T-helper 22 cell (primary cell): Measurements from ENCODE around the gene CTDSPL.

Experiments used
- DNase-seq: peaks from one replicate; pipeline ENCODE4 v3.0.0-alpha.2; 2020; ENCODE audit warnings: low read depth

The CTDSPL gene

DNA sequence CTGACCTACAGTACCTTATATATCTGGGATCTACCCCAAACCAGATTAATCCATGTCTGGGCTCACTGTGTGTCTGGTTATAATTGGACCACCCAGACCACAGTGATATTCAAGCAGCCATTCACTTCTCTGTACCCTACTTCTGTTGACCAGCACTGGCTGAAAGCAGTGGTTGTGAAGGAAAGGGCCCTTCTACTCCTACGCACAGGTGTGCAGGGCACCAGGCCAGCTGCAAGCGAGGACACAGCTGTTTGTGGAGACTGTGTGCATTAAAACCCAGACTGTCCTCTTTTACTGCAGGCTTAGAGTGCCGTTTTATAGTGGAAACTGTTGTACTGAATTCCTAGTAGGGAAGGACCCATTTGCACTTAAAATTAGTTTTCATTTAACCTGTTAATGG, 29.5 kb downstream of the CTDSPL start:
- DNase-seq = no peak

DNA sequence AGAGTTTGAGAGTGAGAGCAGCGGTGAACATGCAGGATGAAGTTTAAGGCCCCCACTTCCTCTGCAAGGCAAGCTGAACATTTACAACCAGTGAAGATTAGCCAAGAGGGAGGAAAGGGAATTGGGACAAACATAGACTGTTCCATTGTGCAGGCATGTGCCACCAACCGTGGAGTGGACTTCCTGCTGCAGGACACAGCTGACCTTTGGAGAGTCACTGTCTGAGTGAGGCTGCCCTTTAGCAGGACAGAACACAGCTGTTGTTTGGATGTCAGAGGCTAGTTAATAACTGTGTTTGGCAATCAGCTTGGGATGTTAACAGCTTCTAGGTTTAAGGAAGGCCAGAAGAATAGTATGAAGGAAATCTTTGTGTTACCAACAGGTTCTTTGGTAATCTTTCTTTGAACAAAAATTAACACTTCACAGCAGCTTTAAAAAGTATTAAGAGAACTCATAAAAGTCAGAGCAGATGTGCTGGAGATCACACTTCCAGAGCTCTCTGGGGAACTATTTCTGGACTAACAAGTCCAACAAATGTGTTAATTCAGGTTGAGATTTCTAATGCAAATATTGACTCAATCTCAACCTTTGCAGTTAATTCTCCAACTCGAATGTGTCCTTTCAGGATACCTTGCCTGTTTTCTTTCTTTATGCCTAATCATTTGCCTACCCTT, 31.4 kb downstream of the CTDSPL start:
- DNase-seq = no peak

DNA sequence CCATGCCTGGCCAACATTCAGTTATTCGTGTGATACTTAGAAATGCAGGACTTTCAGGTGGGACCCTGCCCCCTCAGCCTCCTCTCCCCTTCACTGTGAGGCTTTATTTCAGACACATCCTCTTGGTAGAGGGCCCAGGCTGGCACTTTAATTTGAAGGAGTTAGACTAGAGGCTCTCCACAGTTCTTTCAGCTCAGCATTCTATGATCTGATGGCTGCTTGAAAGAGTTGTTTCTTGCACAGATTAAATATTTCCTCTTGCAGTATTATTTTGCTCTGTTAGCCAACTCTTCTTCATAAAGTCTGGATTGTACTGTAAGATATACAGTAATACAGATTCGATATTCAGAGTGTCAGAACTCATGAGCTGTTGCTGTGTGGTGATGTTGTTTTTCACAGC, 35.1 kb downstream of the CTDSPL start:
- DNase-seq = no peak

DNA sequence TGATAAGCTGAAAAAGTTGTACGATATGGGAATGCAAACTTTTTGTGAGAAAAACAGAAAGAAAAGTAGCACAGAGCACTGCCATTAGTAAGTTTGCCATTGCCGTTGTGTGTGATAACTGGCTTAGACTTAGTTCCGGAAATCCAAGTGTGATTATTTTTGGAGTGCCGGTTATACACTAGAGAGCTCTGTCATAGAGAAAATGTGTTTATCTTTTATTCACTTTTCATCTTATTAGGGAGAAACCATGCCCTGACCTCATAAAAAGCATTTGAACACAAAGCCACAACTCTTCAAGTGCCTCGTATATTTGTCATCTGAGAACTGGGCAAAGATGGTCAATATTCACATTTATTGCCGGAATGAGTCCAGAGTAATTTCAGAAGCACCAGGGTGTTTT, 36.1 kb downstream of the CTDSPL start:
- DNase-seq = no peak

DNA sequence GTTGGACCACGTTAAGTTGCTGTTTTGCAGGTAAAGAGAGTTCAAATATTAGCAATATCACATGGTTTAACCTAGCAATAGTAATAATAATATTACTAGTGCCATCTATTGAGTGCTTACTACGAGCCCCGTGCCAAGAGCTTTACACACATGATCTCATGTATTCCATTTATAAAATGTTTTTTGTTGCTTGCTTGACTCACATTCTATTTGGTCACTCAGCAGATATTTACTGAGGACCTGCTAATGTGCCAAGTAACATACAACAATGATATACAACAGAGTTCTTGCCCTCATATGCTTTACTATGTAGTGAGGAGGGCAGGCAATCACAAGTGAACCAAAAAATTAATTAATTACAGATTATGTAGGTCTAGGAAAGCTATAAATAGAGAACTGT, 36.7 kb downstream of the CTDSPL start:
- DNase-seq = no peak

DNA sequence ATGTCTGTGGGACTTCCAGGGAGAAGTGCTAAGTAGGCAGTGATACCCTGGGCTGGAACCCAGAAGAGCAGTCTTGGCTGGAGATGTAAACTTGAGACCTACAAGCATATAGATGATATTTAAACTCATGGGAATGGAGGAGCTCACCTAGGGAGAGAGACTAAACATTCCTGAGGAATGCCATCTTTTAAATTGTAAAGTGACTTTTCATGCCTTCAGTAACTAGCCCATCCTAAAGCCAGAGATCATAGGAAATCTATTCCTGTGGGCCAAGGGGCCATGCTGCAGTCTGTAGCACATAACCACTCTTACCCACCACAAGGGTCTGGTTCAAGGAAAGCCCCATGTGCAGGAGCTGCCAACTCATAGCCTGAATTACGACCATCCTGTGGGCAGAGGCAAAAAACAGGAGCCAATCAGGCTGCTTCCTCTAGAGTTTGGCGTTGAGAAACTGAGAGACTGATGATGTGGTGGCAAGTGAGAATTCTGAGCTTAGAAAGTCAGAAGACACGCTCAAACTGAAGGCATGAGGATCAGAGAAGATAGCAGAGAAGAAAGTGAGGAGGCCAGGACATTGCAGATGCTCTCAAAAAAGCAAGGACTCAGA, 37.5 kb downstream of the CTDSPL start:
- no peak for DNase-seq

DNA sequence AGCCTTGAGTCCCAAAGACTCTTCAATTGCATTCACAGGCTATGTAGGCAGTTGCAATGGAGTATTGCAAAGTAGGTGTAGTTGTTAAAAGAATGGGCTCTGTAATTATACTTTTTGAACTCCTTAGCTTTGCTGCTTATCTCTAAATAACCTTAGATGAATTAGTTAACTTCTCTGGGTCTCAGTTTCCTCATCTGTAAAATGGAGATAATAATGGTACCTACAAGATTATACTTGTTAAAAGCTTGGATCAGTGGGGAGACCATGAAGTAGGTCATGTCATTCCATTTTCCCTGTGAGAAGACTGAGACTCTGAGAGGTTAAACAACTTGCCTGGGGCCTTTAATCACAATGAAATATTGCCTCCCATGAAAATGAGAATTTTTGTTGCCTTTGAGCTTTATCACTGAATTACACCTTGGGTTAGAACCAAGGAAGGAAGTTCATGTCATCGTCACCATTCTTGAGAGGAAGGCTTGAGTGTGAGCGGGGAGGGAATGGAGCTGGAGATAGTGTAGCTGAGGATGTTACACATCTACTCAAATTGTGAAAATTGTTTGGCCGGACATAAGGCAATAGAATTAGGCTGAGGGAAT, 38.1 kb downstream of the CTDSPL start:
- no peak for DNase-seq

DNA sequence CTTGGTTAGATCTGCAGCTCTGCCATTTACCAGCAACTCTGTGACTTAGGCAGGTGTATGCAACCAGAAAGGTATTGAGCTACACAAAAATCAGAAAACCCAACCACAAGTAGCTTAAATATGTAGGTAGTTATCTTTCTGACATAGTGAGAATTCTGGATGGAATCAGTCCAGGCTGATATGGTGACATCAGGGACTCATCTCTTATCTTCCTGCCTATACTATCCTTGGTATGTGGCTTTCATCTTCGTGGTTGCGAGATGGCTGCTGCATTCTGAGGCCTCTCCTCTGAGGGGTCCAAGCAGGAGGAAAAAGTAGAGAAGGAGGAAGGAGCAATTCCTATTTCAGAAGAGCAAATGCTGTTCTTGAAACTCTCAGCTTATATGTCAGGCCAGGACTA, 40.0 kb downstream of the CTDSPL start:
- DNase-seq = no peak

DNA sequence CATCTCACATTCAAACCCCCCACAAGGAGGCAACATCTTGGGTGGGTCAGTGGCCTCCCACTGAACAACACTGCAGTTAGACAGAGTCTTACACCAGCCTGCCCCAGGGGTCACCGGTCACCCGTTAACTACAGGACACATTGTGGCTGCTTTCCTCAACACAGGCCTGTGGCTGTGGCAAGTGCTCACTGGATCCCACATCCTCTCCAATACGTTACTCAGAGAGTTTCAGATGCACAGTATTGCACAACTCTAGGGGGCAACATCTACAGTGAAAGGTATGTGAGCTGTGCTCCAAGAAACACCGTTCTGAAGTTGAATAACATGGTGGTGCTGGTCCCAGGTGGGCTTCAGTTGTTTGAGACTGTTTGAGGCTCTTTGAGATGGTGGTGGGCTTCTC, 41.0 kb downstream of the CTDSPL start:
- DNase-seq = no peak

DNA sequence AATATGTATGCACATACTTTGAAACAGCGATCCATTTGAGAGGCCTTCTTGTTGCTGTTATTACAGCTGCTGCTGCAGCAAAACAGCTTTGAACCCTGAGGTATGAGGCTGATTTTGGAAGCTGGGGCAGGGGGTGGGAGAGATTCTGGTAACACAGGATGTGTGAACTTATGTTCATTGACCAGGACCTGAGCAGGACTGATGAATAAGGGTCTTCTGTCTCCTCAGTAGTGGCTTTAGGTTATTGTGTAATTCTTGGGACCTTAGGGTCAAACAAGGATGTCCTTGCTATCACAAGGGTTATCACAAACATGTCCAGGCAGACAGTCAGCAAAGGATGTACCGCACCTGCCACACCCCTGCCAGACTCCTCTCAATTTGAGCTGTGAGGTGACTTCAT, 41.6 kb downstream of the CTDSPL start:
- no peak for DNase-seq

DNA sequence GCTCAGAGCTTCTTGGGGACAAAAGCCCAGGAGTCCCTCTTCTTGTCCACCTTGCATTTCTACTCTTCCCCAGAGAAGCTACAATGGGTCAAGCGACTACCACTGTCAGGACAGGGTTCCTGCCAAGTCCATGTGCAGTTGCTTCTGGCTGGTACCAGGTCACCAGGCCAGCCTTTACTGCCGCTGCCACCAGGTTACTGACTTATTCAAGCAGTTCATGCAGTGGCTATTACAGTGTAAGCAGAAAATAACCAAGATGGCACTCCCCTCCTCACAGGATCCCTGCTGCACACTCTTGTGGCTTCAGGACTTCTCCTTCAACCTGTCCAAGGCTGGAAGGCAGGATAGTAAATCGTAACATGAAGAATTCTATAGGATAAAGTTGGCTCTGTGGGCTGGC, 42.1 kb downstream of the CTDSPL start:
- DNase-seq = no peak

DNA sequence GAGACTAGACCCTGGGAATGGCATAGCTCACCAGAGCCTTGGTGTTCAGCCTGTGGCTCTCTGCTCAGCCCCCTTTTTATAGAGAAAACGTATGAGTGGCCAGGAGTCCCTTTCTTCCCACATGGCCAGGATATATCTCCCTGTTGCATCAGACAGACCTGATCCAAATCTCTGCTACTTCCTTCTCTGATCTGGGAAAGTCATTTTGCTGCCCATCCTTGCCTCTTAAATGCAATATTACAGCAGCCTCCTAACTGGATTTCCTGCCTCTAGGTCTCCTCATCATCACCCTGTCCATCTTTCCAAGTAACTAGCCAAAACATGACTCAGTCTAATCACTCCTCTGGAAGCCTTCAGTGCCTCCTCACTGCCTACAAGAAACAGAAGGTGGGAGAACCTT, 42.9 kb downstream of the CTDSPL start:
- DNase-seq = no peak

DNA sequence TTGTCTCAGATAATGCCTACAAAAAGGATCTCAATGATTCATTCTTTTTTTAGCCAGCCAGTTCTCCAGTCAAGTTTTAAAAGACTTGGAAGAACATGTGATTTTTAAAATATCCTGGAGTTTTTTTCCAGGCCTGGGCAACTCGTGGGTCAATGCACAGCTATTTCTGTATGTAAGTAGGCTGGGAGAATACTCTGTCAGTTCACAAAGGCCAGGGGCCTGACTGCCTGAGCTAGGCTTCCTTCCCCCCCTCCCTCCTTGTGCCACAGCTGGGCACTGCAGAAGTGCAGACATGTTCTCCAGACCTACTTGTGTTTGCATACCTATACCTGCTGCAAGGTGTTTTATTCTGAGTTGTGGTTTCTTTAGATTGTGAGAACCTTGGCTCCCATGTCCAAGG, 43.7 kb downstream of the CTDSPL start:
- no peak for DNase-seq

DNA sequence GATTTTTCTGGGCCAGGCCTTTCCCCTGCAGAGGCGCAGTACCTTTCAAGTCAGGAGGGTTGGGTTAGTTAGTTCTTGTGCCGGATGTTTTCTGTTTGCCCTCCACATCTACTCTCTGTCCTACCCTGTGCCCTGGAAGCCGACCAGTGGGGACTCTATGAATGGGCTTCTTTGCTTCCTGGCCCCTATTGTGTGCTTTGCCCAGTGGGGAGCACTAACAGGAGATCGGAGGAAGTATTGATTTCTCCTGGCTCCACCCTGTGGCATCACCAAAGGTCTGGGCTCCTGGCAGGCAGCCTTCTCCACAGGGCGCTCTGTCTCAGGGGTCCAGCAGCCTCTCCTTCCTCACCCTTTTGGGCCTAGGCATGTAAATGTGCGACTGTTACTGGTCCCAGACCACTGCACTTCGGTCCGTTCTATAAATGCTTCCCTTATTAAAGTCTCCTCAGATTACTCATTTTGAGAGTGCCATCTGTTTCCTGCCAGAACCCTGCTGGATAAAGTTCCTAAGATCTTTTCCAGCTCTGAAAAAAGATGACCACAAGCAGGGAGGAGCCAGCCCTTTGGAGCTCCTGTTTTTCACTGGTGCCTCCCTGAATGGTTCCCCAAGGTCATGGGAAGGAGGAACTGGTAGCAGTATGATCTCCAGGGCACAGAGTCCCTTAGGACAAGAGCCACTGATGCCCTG, 44.5 kb downstream of the CTDSPL start:
- DNase-seq = no peak

DNA sequence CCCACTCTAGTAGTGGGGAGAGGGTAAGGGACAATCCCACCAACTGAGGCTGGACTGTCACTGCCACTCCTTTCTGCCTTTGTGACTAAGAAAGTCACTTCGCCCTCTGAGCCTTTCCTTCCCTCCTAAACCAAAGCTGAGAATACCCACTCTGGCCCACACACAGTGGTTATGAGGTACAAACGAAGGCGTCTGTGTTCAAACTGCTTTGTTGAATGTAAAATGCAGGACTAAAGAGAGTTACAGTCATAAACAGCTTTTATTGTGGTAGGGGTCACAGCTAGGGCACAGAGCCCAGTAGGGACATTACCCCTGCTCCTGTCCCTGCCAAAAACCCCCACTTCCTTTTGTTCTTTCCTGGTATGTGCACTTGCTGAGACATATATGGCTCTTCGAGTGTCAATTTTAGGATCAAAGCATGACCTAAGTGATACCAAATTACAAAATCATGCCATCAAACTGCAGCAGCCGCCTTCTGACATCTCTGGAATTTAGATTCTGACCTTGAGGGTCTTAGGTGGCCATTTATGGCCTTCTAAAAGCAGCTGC, 45.1 kb downstream of the CTDSPL start:
- no peak for DNase-seq

DNA sequence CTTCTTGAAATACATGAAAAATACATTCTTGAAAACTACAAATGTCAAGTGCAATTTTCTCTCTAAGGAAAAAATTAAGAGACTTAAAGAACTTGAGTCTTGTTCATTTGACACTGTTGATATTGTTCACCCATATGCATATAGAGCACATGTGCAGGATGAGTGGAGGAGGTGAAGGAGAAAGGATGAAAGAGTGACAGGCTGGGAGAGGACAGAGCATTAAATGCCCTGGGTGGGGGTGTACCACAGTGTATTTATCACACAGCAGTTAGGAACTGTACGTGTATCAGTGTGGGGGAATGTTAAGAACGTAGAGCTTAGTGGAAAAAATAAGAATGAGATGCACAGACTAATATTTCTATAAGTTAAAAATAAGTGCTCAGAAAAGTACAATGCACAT, 45.7 kb downstream of the CTDSPL start:
- DNase-seq = no peak

DNA sequence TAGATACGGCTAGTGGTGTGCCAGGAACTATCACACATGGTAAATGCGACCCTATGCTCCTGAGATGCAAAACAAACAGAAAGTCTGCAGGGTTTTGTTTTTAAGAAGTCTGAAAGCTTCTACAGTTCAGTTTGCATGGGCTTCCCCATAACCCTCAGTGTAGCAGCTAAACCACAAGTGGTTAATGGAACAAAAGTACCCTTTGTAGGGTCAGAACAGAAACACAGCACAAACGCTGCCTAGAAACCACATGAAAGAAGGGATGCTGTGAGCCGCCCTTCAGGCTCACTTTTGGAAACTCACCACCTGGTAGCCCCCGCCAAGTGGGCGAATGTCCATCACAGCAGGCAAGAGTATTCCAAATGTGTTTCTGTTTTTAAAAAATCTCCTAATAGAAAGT, 46.2 kb downstream of the CTDSPL start:
- no peak for DNase-seq

DNA sequence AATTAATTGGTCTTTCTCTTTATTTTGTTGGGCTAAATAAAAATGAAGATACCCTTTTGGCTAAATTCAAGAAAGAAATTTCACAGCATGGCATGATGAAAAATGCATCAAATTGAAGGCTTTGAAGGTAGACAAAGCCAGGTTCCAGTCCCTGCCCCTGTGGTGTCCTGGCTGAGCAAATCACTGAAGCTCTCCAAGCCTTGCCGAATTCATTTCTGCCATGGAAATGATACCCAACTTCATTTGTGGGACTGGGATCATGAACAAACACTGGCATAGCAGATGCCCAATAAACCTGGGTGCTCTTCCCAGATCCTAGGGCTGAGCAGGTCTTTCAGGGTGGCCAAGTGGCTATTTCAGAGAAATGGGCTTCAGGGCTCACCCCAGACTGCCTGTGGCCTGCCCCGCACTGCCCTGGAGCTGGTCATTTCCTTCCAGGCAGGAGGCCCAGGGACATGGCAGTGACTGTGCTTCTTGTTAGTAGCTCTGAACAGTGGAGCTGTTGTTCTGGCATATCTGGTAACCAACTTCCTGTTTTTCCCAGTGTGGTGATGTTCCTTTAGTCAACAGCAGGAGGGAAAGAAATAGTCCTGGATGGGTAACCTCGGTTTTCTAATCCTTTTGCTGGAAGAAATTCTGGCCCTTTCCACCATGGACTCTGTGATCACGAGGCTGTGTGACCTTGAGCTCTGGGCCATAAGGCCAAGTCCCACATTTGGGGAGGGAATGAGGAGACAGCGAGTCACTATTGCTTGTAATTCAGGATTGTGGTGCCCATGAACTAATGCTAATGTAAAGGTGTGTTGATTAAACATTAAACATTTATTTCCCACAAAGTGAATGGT, 47.6 kb downstream of the CTDSPL start:
- DNase-seq = no peak

DNA sequence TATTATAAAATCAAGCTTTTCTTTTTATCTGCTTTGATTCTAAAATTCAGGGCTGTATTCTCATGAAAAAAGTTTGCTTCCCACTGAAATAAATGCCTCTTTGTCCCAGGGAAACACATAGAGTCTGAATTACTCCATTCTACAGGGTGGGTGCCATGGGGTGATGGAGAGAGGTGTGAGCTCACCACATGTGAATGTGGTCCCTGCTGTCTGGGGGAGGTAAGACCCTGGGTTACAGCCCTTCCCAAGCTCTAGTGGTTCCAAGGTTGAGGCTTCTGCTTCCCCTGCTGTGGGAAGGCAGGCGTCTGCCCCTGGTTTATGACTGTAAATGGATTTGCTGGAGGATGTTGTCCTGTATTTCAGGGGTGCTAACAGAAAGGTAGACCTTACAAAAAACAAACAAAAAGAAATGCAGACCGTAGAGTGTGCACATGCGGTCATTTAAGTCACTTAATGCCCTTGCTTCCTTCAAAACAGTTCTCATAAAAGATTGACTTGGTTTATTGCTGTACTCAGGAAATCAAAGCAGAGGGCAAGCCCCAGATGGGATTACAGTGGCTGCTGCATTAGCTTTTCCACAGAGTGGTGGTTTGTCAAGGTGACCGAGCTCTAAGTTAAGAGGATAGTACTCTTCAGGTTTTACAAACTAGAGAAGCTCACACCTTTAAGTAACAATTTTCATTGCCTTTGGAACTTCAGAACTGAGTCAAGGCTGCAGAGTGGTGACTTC, 49.2 kb downstream of the CTDSPL start:
- no peak for DNase-seq

DNA sequence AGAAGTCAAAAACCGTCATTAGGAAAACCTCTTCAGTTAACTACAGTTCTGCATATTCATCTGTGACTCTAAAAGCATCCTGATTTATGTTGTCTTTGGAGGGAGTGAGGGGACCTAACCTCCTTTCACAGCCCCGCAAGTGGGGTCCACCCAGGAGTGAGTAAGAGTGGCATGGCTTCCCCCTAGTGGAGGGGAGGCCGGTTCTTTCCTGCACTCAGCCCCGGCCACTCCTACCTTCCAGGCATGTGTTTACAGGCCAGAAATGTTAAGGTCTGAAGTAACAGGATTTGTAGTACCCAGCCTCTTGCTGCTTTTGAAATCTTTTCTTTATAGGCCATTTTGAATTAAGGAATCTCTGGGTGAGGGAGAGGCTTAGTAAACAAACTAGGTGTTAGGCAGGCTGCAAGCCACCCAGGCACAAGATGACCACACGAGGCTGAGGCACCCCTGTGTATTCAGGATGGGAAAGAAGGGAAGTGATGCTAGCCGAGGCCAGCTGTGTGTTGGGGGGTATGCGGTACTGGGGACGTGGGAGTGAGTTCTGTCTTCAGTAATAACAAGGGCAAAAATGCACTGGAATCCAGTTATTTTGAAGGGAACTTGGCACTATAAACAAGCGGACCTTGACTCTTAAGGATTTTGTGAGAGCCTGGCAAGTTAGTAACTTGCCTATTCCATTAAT, 50.5 kb downstream of the CTDSPL start:
- no peak for DNase-seq

DNA sequence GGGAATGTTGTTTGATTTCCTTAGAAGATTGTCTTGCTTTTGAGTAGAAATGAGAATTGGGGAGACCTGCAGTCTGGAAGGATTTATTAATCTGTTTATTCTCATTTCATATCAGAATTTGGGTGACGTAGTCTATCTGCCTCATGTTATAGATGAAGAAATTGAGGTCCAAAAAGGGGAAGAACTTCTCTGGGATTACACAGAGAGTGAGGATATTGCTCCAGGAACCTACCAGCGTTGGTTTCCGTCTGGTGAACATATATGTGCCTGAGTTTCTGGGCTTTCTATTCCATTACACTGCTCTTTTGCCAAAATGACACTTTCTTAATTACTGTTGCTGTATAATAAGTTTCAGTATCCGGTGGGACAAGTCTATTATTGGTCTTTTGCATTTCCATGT, 51.8 kb downstream of the CTDSPL start:
- DNase-seq = no peak
